Stimulated activated CD4-positive, alpha-beta T cell treated with anti-CD3 and anti-CD28 coated beads, Interleukin-4, amount 100 ng/mL, for 4 hours (primary cell): ENCODE measurements around the gene CHD8.
"Not testable (repeated sequence)": the region's sequence is repeated elsewhere in the genome, so short reads cannot be mapped to it uniquely, and the experiment has no call there.

ENCODE experiments used
- DNase-seq, 2 experiments: peaks; one replicate each; pipeline ENCODE4 v3.0.0-alpha.2; 2020

CHD8 gene

DNA sequence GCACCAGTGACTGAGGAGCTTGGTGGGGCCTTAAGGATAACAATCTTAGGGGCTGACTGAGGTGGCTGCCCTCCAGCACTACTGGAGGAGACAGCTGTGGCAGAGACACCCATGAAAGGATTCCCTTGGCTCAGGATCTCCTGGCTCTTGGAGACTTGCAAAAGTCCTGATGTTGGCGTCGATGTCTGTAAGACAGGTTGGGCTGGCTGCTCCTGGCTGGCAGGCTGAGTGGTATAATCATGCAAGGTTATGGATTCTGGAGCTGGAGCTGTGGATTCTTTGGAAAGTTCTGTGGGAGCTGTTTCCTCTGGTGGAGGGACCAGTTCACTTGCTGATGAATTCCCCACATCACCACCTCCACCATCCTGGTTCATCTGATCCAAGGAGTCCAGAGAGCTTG lies 24.8 kb downstream of the CHD8 start:
- no peak for DNase-seq

DNA sequence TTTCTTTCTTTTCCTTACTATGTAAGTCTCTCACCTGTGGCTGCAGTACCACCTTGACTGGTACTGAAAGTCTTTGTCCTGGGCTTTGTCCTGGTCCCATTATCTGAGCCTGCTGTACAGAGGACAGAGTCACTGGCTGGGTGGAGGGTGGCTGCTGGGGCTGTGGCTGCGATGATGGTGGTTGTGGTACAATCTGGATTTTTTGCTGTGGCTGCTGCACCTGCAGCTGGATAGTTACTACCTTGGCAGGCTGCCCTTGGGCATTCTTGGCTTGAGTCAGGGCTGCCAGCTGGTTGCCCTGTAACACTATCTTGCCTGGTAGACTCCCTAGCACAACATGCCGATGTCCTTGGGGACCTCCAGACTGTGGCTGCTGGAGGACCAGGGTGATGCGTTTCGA lies 27.0 kb downstream of the CHD8 start:
- DNase-seq: no peak

DNA sequence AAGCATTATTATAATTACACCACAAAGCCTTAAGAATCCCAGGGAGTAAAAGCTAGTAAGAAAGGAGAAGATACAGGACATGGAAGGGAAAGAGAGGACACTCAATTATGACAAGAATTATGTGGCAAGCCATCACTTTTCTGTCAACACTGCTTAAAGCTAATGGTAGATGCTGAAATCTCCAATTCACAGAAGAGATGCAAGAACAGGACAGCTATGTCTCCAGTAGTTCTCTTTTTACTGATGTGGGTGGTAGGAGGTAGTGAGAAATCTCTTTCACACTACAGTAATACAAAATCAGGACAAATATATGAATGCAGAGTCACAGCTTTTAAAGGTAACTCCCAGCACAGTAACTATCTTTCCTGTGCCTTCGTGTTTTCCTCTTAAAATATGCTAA lies 29.2 kb downstream of the CHD8 start:
- no peak for DNase-seq

DNA sequence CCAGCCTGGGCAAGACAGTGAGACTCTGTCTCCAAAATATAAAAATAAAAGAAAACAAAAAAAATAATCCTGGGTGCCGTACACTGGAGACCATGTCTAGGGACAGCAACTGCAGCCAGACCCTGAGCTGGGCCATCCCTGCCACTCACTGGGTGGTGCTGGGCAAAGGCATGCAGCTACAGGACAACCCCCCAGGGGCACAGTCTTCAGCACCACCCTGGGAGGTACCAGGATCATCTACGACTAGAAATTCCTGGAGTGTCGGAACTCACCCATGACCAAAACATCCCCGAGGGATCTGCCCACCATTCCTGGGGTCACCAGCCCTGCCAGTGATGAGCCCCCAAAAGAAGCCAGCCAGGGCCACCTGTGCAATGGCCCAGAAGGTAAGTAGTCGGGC lies 36.4 kb downstream of the CHD8 start:
- DNase-seq: no peak

DNA sequence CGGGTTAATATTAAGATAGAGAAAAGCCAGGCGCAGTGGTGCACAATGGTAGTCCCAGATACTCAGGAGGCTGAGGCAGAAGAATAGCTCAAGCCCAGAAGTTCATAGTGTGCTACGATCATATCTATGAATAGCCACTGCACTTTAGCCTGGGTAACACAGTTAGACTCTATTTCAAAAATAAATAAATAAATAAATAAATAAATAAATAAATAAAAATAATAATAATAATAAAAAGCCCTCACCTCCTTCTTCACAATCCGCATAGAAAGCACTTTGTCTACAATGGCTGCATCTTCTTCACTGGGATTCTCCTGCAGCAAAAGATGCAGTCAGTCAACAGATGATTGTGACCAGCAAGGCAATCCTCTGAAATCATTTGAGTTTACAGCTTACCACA lies 40.6 kb downstream of the CHD8 start:
- DNase-seq: no peak

DNA sequence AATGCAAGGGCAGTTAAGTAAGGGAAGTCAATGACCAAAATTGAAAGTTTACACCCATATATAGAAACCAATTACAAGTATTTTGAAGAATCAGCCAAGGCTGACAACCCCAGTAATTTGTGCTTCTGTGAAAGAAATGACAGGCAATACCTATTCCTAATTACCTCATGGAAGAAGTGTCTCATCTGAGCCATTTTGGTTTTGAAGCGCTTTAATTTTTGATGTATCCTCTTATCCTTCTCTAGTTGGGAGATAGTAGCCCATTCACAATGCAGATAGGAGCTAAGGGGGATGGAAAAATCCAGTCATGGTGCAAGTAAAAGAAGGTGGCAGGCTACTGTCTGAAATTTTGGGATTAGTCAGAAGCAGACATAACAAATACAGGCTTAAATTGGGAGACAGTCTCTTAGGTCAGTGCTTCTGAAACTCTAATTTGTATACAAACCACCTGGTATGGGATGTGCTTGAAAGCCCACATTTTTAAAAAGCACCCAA lies 41.7 kb downstream of the CHD8 start:
- no peak for DNase-seq

DNA sequence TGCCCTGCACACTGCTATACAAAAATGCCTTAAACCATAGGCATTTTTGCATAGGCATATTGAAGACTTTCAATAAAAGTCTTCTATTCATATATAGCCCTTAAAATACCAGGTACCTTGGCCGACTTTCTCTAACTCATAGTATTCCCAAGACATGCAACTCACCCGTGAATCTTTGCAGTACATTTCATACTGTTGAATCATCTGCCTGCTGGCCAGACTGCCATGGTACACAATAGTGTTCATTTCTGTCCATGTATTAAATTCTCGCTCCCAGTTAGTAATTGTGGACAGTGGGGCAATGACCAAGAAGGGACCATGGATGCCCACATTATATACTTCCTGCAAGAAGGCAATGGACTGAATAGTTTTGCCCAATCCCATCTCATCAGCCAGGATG lies 47.8 kb downstream of the CHD8 start:
- no peak for DNase-seq

DNA sequence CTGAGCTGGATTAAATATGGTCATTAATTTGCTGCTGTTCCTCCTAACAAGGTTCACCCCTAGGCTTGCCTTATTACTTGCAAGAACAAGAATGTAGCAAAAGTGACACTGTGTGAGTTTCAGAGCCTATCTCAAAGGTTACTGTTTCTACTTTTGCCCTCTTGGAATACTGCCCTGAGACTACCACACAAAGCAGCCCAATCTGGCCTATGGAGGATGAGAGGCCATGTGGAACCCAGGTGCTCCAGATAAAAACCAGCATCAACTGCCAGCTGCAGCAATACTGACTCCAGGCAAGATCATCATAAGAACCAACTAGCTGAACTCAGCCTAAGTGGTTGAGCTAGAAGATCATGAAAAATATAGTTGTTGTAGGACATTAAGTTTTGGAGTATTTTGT lies 49.7 kb downstream of the CHD8 start:
- no peak for DNase-seq

DNA sequence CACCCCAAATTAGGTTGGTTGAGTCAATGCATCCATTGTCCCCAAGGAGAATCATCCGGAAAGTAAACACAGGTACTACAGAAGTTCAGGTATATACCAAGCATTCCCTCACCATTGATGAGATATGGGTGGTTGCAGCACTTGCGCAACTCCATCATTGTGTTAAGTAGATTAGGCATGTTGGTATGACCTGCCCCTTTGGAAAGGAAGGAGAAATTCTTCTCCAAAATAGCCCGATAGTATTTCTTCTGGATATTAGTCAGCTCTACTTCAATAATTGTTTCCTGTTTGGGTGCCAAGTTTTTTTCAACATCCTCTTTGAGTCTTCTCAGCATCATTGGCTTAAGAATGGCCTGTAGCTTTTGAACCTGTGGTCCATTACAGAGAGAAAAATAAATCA lies 50.8 kb downstream of the CHD8 start:
- DNase-seq: no peak

DNA sequence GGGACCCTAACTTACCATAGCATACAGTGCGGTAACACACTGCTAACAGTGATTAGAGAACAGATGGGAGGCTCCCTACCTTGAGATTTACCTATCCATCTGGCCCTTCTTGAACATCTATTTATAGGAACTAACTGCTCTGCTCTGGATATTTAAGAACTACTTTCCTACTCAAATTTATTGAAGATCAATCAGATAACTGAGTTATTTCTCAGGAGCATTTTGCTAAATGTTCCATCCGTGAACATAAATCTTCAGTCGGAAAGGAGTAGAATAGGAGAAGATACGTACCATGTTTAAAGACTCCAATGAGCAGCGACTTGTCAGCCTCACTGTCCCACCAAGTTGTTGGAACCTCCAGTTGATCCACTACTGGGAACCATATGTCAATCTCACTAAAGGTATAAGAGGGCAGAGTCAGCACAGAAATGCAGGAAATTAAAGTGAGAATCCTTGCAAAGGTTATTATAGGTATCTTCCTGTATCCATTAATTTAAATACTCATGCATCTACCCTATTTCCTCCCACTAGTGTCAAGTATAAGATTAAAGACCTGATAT lies 56.5 kb downstream of the CHD8 start:
- DNase-seq: no peak

DNA sequence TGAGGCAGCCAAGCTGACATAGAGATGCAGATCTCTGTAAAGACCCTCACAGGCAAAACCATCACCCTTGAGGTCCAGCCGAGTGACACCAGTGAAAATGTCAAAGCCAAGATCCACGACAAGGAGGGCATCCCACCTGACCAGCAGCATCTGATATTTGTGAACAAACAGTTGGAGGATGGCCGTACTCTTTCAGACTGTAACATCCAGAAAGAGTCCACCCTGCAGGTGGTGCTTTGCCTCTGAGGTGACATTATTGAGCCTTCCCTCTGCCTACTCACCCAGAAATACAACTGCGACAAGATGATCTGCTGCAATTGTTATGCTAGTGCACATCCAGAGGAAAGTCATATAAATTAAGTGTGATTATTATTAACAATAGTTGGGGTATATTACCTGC lies 57.0 kb downstream of the CHD8 start:
- no peak for DNase-seq

DNA sequence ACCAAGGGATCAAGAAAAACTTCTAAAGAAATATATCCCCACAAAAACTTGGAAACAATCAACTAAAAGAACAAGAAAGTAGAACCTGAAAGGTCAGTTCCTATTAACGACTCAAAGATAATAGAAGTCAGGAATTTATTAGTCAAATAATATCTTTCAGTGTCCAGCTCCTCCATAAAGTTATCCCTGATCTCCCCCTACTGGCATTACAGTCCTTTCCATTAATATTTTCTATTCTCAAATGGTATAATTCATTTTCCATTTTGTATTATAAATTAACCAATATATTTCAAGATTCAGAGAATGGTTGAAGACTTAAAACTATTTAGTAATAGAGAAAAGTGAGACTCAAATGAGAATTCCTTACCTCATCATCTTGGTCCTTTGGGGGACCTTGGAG lies 60.5 kb downstream of the CHD8 start:
- no peak for DNase-seq

DNA sequence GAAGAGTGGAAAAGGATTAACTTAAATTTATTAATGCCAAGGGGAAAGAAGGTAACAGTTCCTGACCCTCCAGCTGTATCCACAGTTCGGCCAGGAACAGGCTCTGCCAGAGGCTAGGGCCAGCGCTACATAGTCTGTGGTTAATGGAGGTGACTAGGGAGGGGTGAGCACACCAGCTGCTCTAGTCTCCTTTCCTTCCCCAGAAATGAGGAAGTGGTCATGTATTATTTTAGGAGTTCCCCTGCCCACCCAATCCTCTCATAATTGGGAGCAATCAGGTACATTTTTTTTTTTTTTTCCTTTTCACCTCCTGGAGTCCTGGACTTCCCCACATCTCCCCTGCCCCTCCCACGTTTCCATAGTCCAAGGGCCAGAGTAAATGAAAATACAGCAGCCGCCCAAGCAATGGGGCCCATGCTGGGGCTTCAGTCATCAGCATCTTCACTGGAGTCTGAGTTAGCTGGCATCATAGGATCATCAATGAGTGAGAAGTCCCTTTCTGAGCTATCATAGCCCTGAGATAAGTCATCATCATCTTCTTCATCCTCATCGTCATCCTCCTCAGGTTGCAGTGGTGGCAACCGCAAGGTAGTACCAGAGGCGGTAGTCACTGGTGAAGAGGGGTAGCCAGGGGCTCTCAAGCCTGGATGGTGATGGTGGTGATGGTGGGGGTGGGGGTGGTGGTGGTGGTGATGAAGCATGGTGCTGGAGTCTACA lies 70.6 kb downstream of the CHD8 start:
- no peak for DNase-seq

DNA sequence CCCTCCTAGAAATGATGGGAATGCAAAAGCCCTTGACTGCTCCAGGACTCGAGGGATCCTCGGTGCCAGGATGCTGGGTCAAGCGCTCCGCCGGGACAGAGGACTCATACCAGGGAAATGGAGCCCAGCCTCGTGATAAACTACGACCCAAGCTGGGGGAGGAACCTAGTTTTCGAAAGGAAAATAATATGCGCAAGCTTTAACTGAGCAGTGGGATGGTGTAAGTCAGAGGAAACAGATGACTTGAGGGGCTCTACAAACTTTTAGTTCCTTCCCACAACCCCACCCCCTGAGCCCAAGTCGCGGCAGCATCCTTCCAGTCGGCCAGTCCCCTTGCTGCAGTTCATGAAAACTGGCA lies 71.5 kb downstream of the CHD8 start:
- no peak for DNase-seq

DNA sequence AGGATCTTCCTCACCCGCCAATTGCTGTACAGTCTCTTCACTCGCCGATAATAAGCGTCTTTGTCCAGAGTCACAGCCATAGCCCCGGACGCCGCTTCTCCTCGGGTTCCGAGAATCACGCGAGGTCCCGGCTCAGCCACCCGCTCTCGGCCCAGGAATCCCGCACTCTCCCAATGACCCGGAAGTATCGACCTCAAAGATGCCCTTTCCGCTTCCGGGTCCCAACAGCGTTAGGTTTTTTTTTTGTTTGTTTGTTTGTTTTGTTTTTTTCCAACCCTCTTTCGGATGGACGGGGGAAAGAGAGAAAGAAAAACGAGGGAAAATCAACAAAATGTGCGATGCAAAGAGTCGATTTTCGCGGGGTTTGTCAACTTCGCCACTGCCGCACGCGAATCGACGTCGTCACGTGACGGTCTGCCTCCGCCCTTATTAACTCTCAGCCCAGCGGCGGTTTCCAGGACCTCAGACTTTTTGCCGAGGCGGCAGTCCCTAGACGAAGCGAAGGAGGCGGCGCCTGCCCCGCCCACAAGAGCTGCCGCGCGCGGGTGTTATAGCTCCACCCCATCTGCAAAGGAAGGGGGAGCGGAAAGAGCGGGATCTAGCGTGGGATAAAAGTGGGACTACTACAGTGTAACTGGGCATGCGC lies 72.0 kb downstream of the CHD8 start, which contains the start of gene SUPT16H:
TSS of gene SUPT16H (minus strand) at position 172 of the 646 bp plus-strand sequence. CDS start at position 80, 92 bp downstream.
- DNase-seq: peak; percentile 92 to 95

DNA sequence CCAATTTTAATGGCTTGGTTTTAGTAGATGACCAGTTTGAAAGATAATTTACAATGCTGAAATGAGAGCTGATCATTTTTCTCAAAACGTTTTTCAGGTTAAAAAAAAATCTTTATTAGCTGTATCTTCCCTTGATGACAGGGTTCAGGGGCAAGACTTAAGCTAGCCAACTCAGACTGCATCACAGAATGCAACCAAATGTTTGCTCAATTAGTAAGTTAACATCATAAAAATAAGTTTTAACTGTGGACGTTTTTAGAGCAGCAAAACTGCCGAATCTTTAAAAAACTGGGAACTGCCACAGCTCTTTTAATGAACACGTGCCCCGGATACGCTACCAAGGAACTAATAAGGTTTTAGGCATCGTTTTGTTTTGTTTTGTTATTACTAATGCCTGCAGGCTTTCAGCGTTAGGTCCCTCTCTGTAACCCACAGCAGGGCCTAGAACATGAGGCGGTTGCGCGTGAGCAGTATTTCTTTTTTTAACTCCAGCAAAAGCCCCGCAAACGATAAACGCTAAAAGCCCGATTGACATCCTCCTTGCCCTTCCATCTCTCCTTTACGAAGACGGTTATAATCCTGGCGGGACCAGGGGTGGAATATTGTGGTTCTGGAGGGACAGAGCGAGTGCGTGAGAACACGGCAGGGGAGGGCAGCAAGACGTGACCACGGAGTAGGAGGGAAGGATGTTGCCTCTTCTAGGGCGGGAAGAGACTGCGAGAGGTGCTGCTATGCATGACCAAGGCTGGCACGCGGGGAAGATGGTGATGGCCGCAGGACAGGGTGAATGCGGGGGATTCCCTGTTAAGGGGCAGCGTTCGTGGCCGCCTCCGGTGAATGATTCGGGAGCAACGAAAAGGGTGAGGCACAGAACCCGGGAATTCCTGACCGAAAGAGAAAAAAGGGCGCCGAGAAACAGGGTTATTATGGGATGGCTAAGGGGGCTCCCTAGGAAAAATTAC lies 72.8 kb downstream of the CHD8 start:
- DNase-seq: peak; percentile 21 to 35

DNA sequence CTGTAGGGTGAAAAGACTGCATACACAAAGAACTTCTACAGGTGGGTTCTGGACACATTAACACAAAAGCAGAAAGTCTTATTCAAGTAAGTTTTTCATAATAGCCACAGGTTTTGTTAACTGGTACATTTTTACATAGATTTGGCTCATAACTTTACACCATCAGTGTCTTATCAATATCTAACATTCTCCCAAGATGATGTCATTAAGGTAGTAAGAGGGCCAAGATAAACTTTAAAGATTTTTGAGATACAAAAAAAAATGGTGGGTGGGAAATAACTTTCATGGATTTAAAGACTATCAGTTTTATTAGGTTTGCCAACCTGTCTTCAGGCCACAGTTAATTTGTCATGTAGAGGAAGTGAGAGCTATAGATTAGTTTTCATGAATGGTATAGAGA lies 73.8 kb downstream of the CHD8 start:
- DNase-seq: no peak

DNA sequence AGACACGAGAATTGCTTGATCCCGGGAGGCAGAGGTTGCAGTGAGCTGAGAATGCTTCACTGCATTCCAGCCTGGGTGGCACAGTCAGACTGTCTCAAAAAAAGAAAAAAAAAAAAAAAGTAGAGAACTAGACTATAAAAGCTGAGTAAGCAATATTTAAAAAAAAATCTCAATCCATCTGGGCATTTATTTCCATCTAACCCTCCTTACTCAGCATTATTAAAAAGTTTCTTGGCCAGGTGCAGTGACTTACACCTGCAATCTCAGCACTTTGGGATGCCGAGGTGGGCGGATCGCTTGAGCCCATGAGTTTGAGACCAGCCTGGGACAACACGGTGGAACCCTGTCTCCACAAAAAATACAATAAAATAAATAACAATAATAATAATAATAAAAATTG lies 76.6 kb downstream of the CHD8 start:
- no peak for DNase-seq

DNA sequence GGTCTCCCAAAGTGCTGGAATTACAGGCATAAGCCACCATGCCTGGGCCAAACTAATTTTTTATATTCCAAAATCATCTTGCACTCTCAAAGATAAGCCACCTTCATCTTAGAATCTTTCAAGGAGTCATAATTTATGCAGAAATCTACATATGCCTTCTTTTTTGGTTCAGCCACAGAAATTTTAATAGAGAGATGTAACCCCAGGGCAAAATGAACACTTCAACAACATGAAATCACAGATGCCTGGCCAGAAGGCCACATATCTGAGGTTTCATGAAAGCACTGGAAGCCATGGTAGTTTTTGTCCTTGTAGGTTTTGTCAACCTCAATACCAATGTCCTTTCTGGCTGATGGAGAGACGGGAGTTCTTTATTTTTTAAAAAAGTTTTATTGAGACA lies 81.9 kb downstream of the CHD8 start:
- no peak for DNase-seq

DNA sequence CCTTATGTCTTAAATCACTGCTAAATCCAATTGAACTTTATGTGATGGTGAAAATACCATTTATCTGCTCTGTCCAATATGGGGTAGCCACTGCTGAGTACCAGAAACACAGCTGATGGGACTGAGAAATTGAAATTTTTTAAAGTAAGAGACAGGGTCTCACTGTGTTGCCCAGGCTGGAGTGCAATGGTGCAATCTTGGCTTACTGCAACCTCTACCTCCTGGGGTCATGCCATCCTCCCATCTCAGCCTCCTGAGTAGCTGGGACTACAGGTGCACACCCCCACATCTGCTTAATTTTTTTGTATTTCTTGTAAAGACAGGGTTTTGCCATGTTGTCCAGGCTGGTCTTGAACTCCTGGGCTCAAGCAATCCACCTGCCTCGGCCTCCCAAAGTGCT lies 83.1 kb downstream of the CHD8 start:
- DNase-seq: not testable (repeated sequence)

DNA sequence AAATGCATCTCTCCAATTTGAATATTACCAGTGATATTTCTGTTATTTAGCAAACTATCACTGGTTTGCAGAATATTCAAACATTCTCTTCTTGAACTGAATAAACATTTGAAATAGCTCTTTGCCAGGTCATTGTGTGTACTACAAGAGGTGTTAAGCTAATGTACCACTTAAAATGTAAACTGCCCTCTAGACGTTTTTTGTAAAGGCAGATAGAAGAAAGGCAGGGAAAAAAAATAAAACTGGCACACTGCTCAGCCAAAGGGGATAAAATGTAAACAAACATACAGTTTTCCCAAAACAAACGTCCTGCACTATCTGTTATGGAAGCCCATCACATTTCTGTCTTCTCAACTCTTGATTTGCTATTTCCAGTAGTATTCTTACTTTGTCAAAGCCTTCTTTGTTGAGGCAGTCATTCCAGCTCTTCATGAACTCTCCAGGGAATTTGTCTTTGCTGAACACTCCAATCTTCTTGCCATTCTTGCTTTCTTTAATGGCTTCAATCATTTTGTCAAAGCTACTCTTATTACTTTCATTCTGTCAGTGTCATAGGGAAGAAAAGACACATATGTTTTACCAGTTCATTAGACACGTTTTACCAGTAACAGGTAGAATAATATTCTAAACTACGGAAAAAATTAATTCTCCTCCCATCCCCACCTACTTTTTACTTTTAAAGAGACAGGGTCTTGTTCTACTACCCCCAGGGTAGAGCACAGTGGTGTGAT lies 85.8 kb downstream of the CHD8 start:
- DNase-seq: no peak

DNA sequence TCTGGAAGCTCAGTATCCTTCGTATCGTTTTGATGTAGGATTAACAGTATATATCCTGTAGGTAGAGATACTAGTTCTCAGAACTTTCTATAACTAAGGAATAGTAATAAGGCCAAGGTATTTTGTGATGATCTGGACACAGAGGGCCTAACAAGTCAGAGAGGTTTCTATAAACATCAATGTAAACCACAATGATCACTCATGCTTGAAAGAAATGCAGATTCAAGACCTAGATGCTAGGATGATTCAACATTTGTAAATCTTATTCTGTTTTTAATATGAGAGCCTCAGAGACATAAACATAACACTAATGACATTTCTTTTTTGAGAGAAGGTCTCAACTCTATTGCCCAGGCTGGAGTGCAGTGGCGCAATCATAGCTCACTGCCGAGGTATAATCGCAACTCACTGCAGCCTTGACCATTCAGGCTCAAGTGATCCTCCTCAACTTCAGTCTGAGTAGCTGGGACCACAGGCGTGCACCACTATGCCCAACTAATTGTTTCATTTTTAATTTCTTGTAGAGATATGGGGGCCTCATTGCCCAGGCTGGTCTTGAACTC lies 88.3 kb downstream of the CHD8 start:
- no peak for DNase-seq
